ENCODE measurements around the gene SLC12A8.
A peak's percentile ranks its signal among the peaks of the same experiment; 100 is the strongest.

SLC12A8 gene

DNA sequence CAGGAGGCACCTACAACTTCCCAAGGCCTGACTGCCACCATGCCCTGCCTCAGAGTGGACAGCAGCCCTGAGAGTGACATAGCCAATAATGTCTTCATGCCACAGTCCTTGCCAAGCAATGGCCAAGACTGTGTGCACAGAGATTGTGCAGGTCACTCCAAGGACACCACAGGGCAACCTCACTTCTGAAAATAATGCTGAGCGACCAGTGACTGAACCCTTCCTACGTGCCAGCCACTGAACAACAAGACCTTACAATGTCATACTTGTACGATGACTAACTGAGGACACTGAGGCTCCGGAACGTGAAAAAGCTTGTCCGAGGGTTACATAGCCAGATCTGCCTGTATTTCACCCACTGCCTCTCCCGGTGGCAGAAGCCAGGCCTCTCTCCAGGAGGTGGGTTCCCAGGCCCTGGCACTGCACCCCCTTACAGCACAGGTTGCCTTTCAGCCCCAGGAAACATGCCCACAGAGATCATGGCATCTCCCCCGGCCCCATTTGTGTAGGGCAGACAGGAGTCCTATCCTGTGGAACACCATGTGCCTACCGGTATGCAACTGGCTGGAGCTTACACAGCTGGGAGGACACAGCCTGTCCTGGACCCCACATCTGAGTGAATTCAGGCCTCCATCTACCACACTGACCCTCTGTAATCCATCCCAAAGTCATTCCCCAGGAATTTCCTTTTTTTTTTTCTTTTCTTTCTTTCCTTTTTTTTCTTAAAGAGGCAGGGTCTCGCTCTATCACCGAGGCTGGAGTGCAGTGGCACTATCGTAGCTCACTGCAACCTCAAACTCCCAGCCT is 72.3 kb downstream of the SLC12A8 start:
- no peak for DNase-seq (ENCODE audit: low read depth)

DNA sequence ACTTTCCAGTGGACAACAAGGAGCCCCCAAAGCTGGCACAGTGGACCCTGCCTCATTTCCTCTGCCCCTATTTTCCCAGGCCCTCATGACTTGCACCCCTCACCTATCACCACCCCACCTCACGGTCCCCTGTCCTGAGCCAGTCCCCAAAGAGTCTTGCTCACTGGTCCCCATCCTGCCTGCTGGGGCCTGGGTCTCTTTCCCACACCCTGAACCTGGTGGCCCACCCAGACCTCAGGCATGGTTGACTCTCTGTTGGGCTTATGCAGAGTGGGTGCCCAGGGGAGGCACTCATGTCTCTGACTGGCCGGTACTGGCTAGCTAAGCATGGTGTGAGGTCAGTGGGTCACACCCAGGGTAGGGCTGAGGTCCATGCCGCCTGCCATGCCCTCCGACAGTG is 73.2 kb downstream of the SLC12A8 start:
- no peak for DNase-seq (ENCODE audit: low read depth)

DNA sequence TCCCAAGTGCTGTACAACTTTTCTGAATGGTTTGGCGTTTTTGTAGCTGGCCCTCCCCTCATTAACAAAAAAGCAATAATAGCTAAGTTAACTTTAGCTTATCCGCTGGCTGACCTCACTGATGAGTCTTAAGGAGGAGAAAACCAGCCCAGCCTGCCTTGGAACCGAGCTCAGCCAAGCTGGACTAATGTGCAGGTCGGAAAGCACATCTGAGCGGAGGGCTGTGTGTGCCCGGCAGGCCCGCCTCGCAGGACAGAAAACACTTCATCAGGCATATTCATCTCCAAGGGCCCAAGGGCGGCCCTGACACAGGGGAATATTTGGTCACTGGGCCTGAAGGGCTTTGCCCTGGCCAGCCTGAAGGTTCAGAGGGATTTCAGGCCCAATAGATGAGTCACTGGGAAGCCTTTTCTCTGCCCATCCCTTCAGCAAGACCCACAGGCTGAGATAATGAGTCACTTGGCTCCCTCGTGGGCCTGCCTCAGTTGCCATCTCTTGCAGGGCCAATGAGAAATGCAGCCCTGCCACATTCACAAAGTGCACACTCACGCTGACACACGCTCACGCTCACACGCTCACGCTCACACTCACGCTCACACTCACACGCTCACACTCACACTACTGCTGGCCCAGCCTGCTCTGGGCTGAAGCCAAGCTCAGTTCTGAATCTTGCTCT is 75.1 kb downstream of the SLC12A8 start:
- no peak for DNase-seq (ENCODE audit: low read depth)

DNA sequence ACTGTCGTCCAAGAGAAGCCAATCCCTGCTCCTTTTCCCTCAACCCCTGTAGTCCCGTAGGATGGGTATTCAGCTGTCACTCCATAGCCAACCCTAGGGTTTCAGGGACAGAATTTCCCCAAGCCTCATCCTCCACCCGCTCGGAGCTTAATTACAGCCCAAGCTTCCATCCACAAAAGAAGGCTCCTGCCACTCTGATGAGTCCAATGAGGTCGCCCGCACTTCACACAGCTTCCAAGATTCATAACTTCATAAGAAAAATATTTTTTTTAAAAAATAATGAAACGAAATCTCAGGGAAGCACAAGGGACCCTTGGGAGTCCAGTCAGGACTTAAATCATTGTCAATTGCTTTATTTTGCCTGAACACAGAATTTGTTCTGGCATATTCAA is 75.6 kb downstream of the SLC12A8 start:
- DNase-seq (ENCODE audit: low read depth) = no peak

DNA sequence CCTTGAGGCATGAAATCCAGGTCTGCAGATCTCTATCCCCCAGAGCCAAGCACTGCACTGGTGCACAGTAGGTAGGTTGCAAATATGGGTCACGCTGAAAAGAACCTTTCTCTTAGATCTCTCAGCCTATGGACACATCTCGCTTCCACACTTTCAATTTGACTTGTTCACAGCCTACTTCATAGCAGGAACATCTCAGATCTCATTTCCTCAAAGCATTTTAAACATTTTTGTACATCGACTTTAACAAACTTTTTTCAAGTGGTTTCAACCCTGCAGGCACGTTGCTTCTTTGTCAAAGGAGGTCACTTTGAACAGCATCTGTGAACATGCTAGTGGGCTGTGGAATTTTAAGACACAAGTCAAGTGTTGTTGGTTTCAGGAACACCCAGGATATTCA is 76.0 kb downstream of the SLC12A8 start:
- no peak for DNase-seq (ENCODE audit: low read depth)

DNA sequence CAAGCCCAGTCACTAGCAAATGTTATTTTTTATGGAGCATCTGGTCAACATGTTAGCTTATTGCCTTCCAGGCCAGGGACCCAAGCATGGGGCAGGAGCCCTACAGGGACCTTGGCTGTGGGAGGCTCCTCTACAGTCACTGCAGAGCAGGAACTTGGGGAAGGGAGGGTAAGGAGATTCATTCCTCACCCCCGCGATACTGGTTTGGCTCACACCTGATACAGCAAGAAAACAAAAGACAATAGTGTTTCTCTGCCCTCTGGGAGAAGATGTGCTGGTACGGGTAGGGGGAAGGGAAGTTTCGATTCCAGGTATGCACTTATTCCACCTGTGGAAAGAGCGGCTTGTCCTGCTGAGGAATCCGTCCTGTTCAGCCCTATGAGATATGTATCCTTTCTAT is 77.6 kb downstream of the SLC12A8 start:
- DNase-seq (ENCODE audit: low read depth) = no peak

DNA sequence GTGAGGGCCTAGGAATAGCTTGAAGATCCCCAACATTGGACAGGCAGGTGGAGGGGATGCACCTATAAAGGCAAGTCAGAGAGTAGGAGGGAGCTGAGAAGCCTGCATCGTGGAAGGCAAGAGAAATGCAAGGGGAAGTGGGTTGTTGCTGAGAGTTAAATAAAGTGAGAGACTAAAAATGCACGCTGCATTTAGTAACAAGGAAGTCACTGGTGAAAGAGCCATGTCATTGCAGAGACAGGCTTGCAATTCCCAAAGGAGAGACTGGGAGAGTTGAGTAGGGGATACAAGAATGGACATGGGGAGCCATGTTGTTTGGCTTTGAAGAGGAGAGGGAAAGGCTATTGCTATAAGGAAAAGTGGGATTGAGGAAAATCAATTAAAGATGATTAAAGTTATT is 79.7 kb downstream of the SLC12A8 start:
- DNase-seq (ENCODE audit: low read depth) = no peak

DNA sequence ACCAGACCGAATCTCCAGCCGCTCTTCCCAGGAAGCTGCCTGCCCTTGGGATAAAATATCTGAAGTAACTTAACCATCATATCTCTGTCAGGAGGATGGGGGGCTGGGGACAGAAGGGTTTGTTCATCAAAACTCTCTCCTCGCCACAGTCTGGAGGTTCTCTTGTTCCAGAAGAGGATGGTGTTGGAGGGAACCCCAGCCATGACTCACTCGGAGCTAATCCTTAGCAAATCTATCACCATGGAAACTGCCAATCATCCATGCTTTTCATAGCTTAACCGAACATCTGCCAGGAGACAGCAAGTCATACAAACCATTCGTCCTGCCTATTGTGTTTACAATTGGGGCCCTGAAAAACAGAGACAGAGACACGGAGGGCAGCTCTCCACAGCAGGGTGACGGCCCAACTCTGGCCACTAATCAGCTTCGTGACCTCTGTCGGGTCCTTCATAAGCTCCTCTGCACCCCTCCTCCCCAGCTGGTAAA is 83.0 kb downstream of the SLC12A8 start:
- DNase-seq (ENCODE audit: low read depth) = no peak

DNA sequence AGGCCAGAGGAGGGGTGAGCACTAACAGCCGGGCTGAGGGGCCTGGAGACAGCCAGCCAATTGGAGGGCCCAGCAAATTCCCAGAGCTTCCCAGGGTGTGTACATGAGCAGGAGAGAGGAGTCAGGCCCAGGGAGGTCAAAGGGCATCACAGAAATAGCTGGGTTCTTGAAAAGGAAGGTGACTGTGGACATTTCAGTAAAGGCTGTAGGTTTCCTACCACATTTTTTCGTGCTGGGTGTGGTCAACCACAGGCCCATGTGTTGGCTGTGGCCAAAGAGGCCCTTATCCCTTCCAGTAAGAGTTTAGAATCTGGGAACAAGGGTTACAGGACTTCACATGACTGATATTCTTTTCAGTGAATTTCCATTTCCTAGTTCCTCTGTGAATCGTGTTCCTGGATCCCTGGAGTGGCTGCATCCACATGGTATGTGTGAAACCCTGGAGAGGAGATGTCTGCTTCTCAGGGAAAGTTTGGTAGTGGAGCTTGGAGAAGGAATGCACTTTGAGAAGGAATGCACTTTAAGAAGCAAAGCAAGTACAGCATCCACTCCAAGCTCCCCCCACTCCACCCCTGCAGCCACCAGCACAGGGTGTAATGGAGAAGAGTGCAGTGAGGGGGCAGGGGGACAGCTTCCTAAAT is 83.6 kb downstream of the SLC12A8 start:
- no peak for DNase-seq (ENCODE audit: low read depth)

DNA sequence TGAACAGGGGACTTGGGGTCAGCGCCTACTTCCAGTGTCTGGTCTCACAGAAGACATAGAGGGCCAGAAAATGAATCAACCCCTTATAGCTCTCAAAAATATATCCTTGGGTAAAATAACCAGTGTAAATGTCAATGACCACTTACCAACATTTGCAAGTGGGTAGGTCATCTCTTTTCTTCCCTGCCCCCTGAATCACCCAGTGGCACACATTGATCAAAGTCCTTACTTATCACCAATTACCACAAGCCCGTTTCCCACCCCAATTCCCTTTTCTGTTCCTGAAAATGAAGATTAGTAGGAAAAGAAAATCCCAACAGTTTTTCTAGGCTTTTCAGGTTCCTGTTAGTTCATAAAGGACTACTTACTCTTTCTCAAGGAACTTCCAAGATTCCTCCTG is 86.2 kb downstream of the SLC12A8 start:
- DNase-seq (ENCODE audit: low read depth) = no peak

DNA sequence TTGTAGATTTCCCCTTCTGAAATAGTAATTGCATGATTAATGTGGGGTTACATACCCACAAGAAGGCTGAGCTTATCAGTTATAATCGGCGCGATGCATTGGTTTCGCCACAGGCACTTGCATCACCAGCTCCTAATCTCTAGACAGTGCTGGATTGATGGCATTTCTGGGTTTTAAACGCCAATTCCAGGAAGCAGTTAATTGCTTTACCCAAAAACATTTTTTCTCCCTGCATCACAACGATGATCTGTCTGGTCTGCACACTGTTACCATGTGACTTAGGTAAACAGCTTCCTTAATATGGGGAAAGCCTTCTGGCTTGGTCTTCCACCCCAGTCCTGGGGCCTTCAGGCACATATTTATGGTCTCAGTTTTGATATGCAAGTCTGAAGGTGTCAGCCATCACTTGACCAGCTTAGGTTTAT is 86.7 kb downstream of the SLC12A8 start:
- peak; percentile 42 for DNase-seq (ENCODE audit: low read depth)

DNA sequence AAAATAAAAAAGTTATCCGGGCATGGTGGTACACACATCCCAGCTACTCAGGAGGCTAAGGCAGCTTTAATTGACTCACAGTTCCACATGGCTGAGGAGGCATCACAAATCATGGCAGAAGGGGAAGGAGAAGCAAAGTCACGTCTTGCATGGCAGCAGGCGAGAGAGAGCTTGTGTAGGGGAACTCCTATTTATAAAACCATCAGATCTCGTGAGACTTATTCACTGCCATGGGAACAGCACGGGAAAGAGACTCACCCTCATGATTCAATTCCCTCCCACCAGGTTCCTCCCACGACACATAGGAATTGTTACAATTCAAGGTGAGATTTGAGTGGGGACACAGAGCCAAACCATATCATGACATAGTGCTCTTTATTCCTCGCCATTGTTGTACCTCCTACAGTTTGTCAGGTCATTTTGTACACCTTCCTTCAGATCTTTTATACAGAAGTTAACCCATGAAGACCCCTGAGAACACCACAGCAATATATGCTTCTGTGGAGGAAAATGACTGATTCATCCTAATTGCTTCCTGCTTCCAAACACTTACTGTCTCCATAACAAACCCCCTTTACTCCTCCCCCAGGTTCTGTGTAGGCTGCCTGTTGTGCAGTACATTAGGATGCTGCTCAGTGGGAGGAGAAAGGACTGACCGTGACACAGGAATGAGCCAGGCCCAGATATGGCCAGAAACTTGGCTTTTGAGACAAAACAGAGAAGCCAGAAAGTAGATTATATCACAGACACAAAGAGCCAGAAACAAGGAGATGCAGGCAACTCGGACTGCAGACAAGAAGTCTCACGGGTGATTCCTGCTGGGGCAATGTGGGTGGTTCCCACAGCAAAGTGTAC is 88.9 kb downstream of the SLC12A8 start:
- DNase-seq (ENCODE audit: low read depth) = no peak

DNA sequence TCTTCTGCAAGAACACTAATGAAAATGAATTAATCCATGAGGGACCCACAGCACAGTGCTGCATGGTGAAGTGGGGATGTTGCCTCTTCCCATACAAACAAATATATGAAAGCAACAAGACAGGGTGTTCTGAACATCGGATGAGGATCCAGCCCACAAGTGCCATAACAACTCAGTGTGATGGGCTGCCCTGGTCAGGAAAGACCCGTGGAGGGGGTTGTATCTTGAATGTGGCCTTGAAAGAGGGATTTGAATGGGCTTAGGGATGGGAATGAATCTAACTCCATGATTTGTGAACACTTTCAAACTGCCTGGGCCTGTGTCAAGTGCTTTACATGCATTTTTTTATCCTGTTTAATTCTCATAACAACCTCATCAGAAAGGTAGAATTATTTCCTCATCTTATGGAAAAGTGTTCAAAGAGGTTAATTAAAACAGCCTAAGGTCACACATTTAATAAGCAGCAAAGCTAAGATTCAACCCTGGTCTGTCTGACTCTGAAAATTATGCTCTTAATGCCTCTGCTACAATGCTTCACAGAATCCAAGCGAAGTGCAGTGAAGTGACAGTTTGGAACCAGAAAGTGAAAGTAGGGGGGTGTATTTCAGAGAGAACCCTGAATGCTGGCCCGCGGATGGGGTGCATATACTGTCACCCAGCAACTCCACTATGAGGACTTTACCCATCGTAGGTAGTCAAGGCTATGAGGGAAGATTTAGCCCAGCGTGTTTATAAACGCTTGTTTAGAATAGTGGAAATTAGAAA is 91.1 kb downstream of the SLC12A8 start:
- DNase-seq (ENCODE audit: low read depth) = no peak

DNA sequence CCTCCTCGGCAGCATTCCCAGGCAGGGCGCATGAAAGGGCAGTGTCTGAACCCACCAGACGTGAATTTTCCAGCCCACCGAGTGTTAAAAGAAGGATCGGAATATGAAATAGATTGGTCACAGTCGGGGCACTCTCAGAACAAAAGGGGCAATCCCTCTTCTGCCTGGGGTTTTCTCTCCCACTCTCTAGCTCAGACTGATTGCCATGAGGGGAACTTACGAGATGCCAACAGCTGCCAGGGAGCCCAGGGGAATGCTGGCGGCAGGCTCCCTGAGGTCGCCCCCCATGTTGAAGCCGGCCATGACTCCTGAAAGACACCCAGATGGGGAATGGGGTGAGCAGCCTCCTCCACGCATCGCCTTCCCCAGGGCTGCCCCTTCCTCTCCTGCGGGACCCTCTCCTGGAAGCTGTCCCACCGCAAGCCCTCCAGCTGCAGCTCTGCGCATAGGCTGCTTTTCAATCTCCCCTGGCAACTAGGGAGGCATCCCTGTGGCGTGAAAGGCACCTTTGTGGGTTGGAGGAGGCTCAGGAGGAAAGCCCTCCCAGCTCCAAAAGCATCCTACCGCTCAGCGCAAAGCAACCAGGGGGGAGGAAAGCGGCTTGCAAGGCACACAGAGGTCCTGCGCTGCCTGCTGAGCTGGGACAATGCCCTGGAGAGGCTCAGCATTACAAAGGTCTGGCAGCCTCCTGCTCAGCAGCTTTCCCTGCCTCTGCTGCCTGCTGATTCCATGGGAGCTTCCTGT is 92.0 kb downstream of the SLC12A8 start:
- DNase-seq (ENCODE audit: low read depth) = no peak

DNA sequence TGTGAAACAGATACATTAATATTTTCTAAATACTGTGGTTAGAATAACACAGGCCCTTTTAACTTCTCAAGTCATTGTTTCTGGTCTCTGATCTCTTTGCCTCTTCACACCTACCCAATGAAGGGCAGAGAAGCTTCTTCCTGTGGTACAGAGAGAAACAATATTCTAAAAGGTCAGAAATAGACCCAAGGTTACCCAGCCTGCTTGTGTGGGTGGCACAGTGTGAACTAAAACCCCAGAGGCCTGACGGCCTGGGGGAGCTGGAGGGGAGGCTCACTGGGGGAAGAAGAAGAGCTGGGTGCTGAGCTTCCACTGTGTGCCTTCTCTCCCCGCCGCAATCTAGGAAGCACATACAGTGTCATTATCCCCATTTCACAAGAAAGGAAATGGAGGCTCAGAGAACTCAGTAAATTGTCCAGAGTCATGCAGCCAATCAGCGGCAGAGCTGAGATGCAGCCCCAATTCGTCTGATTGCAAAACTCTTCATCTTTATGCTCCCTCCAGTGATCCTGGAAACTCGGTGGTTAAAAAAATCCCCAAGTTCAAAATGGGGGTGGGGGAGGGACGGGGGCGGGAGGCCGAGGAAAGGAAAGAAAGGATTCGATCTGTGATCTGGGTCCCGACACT is 92.7 kb downstream of the SLC12A8 start:
- DNase-seq (ENCODE audit: low read depth) = no peak

DNA sequence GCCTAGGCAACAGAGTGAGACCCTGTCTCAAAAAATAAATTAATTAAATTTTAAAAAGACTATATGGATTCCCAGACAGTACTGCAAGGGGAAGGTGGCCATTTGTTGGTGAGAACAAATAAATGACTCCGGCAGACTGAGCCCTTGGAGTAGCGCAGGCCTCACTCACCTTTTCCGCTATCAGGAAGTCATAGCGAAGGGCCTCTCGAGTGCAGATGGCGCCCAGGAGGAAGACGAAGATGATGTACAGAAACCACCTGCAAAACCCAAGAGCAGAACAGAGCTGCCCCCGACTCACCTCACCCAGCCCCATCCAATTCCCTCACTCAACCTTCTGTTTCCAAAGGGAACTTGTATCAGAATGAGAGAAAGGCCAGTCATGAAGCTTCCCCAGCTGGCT is 93.9 kb downstream of the SLC12A8 start:
- no peak for DNase-seq (ENCODE audit: low read depth)

DNA sequence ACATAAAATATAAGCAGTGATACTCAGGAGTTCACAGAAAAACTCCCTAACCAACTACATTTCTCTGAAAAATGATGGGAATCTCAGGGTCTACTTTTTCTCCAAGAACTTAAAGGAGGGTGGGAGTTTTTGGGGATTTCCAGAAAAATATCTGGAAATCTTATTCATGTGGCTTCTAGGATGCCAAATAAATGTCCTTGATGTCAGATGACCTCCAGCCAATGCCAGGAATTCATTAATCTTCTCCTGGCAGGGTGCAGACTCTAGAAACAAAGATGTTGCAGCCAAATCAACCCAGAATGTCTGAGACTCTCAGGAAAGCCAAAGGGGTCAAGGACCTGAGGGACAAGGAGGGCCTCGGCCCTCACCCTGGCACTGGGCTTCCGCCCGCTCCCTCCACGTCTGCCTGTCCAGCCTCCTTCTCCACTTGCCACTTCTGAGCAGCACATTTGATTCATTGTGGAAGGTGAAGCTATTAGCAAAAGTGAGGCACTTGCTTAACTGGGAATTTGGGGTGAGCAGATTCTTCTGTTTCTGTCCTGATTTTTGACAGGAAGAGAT is 94.8 kb downstream of the SLC12A8 start:
- no peak for DNase-seq (ENCODE audit: low read depth)

DNA sequence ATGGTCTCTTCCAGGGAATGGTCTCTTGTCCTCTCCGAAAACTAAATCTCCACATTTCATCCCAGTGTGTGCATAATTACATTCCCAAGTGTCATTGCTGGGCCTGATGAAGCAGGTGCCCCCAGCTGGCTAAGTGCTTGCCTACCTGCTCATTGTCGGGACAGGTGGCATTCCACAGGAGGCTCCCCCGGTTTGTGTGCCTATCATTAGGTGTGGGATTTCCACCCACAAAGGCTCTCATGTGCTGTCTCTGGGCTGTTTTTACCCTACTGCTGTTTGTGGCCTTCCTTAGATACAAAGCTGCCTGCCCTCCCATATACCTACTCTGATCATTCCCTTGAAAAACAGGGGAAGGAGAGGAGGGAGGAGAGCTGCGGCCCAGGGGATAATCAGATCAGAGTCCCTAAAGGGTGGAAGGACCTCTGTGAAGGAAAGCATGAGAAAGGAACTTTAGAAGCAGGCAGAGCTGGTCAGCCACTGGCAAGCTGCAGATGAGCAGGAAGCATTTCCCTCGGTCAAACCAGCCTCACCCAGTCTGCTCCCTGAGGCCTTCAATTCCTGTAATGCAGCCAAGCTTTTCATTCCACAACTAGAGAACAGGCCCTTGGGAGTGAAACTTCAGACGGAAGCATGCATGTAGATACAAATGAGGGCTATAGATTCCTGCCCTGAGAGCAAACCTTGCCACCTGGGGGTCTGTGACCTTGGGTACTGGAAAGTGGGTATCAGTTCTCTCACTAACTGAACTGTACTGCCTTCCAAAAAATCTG is 96.1 kb downstream of the SLC12A8 start:
- DNase-seq (ENCODE audit: low read depth) = no peak

DNA sequence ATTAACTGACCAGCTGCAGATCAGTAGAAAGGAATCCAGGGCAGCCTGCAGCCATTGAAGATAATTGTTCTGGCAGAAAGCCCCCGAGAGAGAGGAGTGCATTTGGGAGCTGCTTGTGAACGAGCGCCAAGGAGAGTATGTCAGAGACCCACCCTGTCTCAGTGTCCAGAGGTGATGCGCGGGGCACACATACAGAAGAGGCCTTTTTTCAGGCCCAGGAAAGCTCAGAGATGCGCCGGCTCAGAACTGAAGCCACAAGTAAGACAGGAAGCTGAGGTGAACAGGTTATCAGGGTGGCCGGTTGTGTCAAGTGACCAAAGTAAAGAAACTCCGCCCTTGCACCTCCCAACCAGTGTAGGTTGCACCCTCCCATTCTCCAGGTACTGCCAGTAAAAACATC is 96.9 kb downstream of the SLC12A8 start:
- no peak for DNase-seq (ENCODE audit: low read depth)
